ENCODE results near the gene LRP11.
"Not testable (repeated sequence)": the region's sequence is repeated elsewhere in the genome, so short reads cannot be mapped to it uniquely, and the experiment has no call there.

LRP11 gene, protein sequence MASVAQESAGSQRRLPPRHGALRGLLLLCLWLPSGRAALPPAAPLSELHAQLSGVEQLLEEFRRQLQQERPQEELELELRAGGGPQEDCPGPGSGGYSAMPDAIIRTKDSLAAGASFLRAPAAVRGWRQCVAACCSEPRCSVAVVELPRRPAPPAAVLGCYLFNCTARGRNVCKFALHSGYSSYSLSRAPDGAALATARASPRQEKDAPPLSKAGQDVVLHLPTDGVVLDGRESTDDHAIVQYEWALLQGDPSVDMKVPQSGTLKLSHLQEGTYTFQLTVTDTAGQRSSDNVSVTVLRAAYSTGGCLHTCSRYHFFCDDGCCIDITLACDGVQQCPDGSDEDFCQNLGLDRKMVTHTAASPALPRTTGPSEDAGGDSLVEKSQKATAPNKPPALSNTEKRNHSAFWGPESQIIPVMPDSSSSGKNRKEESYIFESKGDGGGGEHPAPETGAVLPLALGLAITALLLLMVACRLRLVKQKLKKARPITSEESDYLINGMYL

GRCh38 chr6:149863698-149864577 lies at the start of gene LRP11:
TSS of gene LRP11 (minus strand) at chr6:149864359. CDS start at chr6:149864020, 339 bp downstream.
- Histone ChIP-seq H3K27me3 (replicated peaks; ENCODE audit: insufficient read depth, low read length) (no peaks in the 10 kb centered on the region), H3K9me2 (replicated peaks; ENCODE audit: insufficient read depth, low read length) (no peaks in the 10 kb centered on the region), H3K9ac (ENCODE audit: low read length) (no peak within 1 kb of the TSS), H3K79me2 (ENCODE audit: low read length) (no peaks in the 10 kb centered on the region), H3F3A (ENCODE audit: insufficient read depth, low read length) (no peaks in the 10 kb centered on the region), H2AFZ (ENCODE audit: low read length) (peak within 1 kb of the TSS; percentile 72; the same call in 1 of the 2 replicates), H3K36me3 (replicated peaks; ENCODE audit: insufficient read depth, low read length) (no peaks in the 10 kb centered on the region), H3K4me3 (ENCODE audit: low read length) (peak within 1 kb of the TSS; percentile 54), H3K4me2 (ENCODE audit: low read depth, low read length) (peak within 1 kb of the TSS; percentile 60; the same call in 1 of the 2 replicates), H4K20me1 (ENCODE audit: insufficient read depth, low read length) (no peaks in the 10 kb centered on the region), H3K4me1 (ENCODE audit: low read length) (no peaks in the 10 kb centered on the region), H3K27ac (ENCODE audit: low read length) (no peak within 1 kb of the TSS), H3K9me3 (replicated peaks; ENCODE audit: insufficient read depth, low read length) (no peaks in the 10 kb centered on the region)
- peak; percentile 70 for DNase-seq
- TF ChIP-seq, protein P1, sequence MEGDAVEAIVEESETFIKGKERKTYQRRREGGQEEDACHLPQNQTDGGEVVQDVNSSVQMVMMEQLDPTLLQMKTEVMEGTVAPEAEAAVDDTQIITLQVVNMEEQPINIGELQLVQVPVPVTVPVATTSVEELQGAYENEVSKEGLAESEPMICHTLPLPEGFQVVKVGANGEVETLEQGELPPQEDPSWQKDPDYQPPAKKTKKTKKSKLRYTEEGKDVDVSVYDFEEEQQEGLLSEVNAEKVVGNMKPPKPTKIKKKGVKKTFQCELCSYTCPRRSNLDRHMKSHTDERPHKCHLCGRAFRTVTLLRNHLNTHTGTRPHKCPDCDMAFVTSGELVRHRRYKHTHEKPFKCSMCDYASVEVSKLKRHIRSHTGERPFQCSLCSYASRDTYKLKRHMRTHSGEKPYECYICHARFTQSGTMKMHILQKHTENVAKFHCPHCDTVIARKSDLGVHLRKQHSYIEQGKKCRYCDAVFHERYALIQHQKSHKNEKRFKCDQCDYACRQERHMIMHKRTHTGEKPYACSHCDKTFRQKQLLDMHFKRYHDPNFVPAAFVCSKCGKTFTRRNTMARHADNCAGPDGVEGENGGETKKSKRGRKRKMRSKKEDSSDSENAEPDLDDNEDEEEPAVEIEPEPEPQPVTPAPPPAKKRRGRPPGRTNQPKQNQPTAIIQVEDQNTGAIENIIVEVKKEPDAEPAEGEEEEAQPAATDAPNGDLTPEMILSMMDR (IDR thresholded peaks at IDR 0.05; ENCODE audit: low read length), result no peak
- TF ChIP-seq EZH2phosphoT487 (IDR thresholded peaks at IDR 0.05; ENCODE audit: low read length) (no peak), EZH2 (optimal IDR thresholded peaks at IDR 0.05; ENCODE audit: low read depth, low read length) (no peak)

DNA sequence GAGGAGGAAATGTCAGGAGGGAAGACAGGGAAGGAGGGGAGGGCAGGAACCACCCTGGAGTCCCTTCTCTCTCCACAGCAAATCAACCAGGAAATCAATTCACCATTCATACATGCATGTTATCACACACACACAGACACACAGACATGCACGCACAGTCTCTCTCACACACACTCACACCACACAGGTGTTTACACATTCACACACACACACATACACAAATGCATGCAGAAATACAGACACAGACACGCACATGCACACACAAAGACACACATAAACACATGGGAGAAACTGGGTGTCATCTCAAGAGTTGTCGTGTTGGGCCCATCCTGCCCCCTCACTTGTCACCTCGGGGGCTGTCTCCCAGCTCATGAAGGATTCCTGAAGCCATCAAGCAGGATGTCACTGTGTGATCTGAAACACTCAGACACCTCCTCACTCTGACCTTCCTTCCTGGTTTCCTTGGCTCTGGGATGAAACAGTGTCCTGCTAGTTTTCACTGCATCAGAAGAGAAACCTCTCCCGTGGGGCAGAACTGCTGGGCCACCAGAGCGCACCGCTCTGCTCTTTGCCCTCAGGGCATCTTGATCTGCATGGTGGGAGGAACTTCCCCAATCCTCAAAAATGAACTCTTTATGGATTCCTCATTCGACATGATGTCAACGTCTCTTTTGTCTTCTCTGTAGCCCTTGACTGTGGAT lies 49.5 kb upstream of the LRP11 start:
- no peaks in the 10 kb centered on the region for H3K79me2 ChIP-seq (ENCODE audit: low read length)
- no peak overlapping the region for H3K27ac ChIP-seq (ENCODE audit: low read length)
- no peaks in the 10 kb centered on the region for H3F3A ChIP-seq (ENCODE audit: insufficient read depth, low read length)
- no peak overlapping the region for H3K9ac ChIP-seq (ENCODE audit: low read length)
- no peak overlapping the region for H3K4me2 ChIP-seq (ENCODE audit: low read depth, low read length)
- no peak overlapping the region for H3K4me3 ChIP-seq (ENCODE audit: low read length)
- H3K9me2 ChIP-seq (replicated peaks; ENCODE audit: insufficient read depth, low read length), result no peaks in the 10 kb centered on the region
- TF ChIP-seq EZH2 (optimal IDR thresholded peaks at IDR 0.05; ENCODE audit: low read depth, low read length) (no peak), EZH2phosphoT487 (IDR thresholded peaks at IDR 0.05; ENCODE audit: low read length) (no peak)
- TF ChIP-seq, protein P1 (IDR thresholded peaks at IDR 0.05; ENCODE audit: low read length), result no peak
- DNase-seq, result no peak
- H3K9me3 ChIP-seq (replicated peaks; ENCODE audit: insufficient read depth, low read length), result no peaks in the 10 kb centered on the region
- peaks cover 74% of the 10 kb centered on the region for H3K27me3 ChIP-seq (replicated peaks; ENCODE audit: insufficient read depth, low read length)
- no peaks in the 10 kb centered on the region for H4K20me1 ChIP-seq (ENCODE audit: insufficient read depth, low read length)
- no peak overlapping the region for H2AFZ ChIP-seq (ENCODE audit: low read length)
- H3K4me1 ChIP-seq (ENCODE audit: low read length), result no peaks in the 10 kb centered on the region
- H3K36me3 ChIP-seq (replicated peaks; ENCODE audit: insufficient read depth, low read length), result no peaks in the 10 kb centered on the region

GRCh38 chr6:149913085-149913484 lies 48.9 kb upstream of the LRP11 start:
- Histone ChIP-seq H3K9me3 (replicated peaks; ENCODE audit: insufficient read depth, low read length) (no peaks in the 10 kb centered on the region), H3K27me3 (replicated peaks; ENCODE audit: insufficient read depth, low read length) (peaks cover 72% of the 10 kb centered on the region), H3K9ac (ENCODE audit: low read length) (no peak overlapping the region), H3K79me2 (ENCODE audit: low read length) (no peaks in the 10 kb centered on the region), H3K4me2 (ENCODE audit: low read depth, low read length) (no peak overlapping the region), H3F3A (ENCODE audit: insufficient read depth, low read length) (no peaks in the 10 kb centered on the region), H4K20me1 (ENCODE audit: insufficient read depth, low read length) (no peaks in the 10 kb centered on the region), H3K27ac (ENCODE audit: low read length) (no peak overlapping the region), H3K4me1 (ENCODE audit: low read length) (no peaks in the 10 kb centered on the region), H2AFZ (ENCODE audit: low read length) (no peak overlapping the region), H3K9me2 (replicated peaks; ENCODE audit: insufficient read depth, low read length) (no peaks in the 10 kb centered on the region), H3K36me3 (replicated peaks; ENCODE audit: insufficient read depth, low read length) (no peaks in the 10 kb centered on the region), H3K4me3 (ENCODE audit: low read length) (no peak overlapping the region)
- no peak for DNase-seq
- TF ChIP-seq EZH2 (optimal IDR thresholded peaks at IDR 0.05; ENCODE audit: low read depth, low read length), result no peak
- TF ChIP-seq, protein P1 (IDR thresholded peaks at IDR 0.05; ENCODE audit: low read length), result no peak
- no peak for TF ChIP-seq EZH2phosphoT487 (IDR thresholded peaks at IDR 0.05; ENCODE audit: low read length)

GRCh38 chr6:149912680-149913079 lies 48.5 kb upstream of the LRP11 start:
- peaks cover 72% of the 10 kb centered on the region for H3K27me3 ChIP-seq (replicated peaks; ENCODE audit: insufficient read depth, low read length)
- not testable (repeated sequence) for H3K4me1 ChIP-seq (ENCODE audit: low read length); H3K9me3 ChIP-seq (replicated peaks; ENCODE audit: insufficient read depth, low read length); H3K36me3 ChIP-seq (replicated peaks; ENCODE audit: insufficient read depth, low read length); H3K9me2 ChIP-seq (replicated peaks; ENCODE audit: insufficient read depth, low read length); H3K4me2 ChIP-seq (ENCODE audit: low read depth, low read length); DNase-seq; H3K4me3 ChIP-seq (ENCODE audit: low read length); H3K9ac ChIP-seq (ENCODE audit: low read length); H4K20me1 ChIP-seq (ENCODE audit: insufficient read depth, low read length); H3K27ac ChIP-seq (ENCODE audit: low read length); H3F3A ChIP-seq (ENCODE audit: insufficient read depth, low read length); H2AFZ ChIP-seq (ENCODE audit: low read length); H3K79me2 ChIP-seq (ENCODE audit: low read length)

Measured in MM.1S (cell line).